Measurements from ENCODE around the gene PGM1. TPM values are rescaled to one million over a fixed set of nuclear protein-coding genes. Genes with fewer than 3 reads are reported as not detected.

The PGM1 gene
- total RNA-seq, 1 donor, result 12.8 TPM

- H3K4me3 ChIP-seq (ENCODE audit: low read length), result no peak overlapping the region
- no peaks in the 10 kb centered on the region for H3K27me3 ChIP-seq (ENCODE audit: insufficient read depth, low read length)
- H3K9me3 ChIP-seq (ENCODE audit: low read depth, low read length), result no peaks in the 10 kb centered on the region
- H3K4me1 ChIP-seq (ENCODE audit: insufficient read depth, low read length), result peaks cover 6% of the 10 kb centered on the region
Observed at GRCh38 chr1:63662056-63662836, 69.0 kb downstream of the PGM1 start.

DNA sequence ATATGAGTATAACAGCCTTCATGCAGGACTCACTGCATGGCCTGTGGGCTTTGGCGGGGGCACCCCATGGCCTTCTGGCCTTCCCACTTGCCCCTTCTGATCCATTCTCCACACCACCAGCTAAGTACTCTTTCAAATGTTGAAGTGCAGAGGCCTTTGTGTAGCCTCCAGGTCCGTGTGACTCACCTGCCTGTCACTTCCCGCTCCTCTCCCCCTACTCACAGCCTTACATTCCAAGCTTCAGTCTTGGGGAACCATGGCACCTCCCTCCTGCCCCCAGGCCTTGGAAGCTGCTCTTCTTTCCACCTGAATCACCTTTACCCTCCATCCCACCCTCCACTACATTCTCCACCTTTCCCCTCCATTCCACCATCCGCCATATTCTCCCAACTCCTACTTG lies 69.6 kb downstream of the PGM1 start:
- Histone ChIP-seq H3K4me1 (ENCODE audit: insufficient read depth, low read length) (peaks cover 6% of the 10 kb centered on the region), H3K4me3 (ENCODE audit: low read length) (no peak overlapping the region), H3K27me3 (ENCODE audit: insufficient read depth, low read length) (no peaks in the 10 kb centered on the region), H3K9me3 (ENCODE audit: low read depth, low read length) (no peaks in the 10 kb centered on the region)

DNA sequence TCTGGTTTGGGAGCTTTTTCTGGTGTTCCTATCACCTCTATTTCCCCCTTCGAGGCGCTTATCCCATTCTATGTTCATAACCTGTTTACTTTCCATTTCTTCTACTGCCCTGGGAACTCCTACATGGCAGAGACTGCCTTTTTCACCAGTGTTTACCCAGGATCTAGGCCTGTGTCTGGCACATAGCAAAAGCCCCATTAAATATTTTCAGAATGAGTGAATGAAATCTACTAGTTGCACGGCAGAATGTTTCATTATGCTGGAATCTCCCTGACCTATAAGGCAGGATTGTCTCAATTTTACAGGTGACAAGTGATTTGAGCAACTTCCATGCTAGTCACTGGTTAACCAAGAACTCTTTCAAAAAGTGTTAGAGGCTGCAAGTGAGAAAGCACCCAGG lies 70.1 kb downstream of the PGM1 start:
- Histone ChIP-seq H3K9me3 (ENCODE audit: low read depth, low read length) (no peaks in the 10 kb centered on the region), H3K4me1 (ENCODE audit: insufficient read depth, low read length) (peaks cover 6% of the 10 kb centered on the region), H3K27me3 (ENCODE audit: insufficient read depth, low read length) (no peaks in the 10 kb centered on the region), H3K4me3 (ENCODE audit: low read length) (no peak overlapping the region)

- Histone ChIP-seq H3K27me3 (ENCODE audit: insufficient read depth, low read length) (no peaks in the 10 kb centered on the region), H3K9me3 (ENCODE audit: low read depth, low read length) (no peaks in the 10 kb centered on the region), H3K4me3 (ENCODE audit: low read length) (no peak overlapping the region), H3K4me1 (ENCODE audit: insufficient read depth, low read length) (peaks cover 6% of the 10 kb centered on the region)
Observed at GRCh38 chr1:63663873-63664272, 70.7 kb downstream of the PGM1 start.

GRCh38 chr1:63664742-63665141 lies 71.5 kb downstream of the PGM1 start:
- Histone ChIP-seq H3K4me3 (ENCODE audit: low read length) (no peak overlapping the region), H3K9me3 (ENCODE audit: low read depth, low read length) (no peaks in the 10 kb centered on the region), H3K4me1 (ENCODE audit: insufficient read depth, low read length) (peaks cover under 1% of the 10 kb centered on the region), H3K27me3 (ENCODE audit: insufficient read depth, low read length) (no peaks in the 10 kb centered on the region)

- no peaks in the 10 kb centered on the region for H3K4me1 ChIP-seq (ENCODE audit: insufficient read depth, low read length)
- H3K4me3 ChIP-seq (ENCODE audit: low read length), result no peak overlapping the region
- no peaks in the 10 kb centered on the region for H3K9me3 ChIP-seq (ENCODE audit: low read depth, low read length)
- H3K27me3 ChIP-seq (ENCODE audit: insufficient read depth, low read length), result no peaks in the 10 kb centered on the region
Observed at GRCh38 chr1:63665410-63665809, 72.2 kb downstream of the PGM1 start.

DNA sequence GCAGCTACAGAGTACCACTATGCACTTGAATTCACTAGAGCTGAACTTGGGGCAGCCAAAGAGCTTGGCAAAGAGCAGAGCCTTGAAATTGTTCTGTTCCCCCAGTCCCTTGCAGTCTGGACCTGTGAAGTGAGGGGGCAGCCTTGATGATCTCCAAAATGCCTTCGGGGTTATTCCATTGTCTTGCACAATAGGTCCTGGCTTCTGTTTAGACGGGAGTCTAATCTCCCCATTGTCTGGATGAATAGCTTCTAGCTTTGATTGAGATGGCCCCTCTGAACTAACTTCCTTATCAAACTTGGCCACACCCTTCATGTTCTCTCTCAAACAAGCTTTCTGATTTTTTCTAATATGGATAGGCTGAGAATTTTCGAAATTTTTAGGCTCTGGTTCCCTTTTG lies 72.6 kb downstream of the PGM1 start:
- Histone ChIP-seq H3K4me3 (ENCODE audit: low read length) (no peak overlapping the region), H3K27me3 (ENCODE audit: insufficient read depth, low read length) (no peaks in the 10 kb centered on the region), H3K9me3 (ENCODE audit: low read depth, low read length) (no peaks in the 10 kb centered on the region), H3K4me1 (ENCODE audit: insufficient read depth, low read length) (no peaks in the 10 kb centered on the region)

- H3K9me3 ChIP-seq (ENCODE audit: low read depth, low read length), result no peaks in the 10 kb centered on the region
- no peak overlapping the region for H3K4me3 ChIP-seq (ENCODE audit: low read length)
- no peaks in the 10 kb centered on the region for H3K27me3 ChIP-seq (ENCODE audit: insufficient read depth, low read length)
- H3K4me1 ChIP-seq (ENCODE audit: insufficient read depth, low read length), result no peaks in the 10 kb centered on the region
Observed at GRCh38 chr1:63668298-63668697, 75.1 kb downstream of the PGM1 start.

DNA sequence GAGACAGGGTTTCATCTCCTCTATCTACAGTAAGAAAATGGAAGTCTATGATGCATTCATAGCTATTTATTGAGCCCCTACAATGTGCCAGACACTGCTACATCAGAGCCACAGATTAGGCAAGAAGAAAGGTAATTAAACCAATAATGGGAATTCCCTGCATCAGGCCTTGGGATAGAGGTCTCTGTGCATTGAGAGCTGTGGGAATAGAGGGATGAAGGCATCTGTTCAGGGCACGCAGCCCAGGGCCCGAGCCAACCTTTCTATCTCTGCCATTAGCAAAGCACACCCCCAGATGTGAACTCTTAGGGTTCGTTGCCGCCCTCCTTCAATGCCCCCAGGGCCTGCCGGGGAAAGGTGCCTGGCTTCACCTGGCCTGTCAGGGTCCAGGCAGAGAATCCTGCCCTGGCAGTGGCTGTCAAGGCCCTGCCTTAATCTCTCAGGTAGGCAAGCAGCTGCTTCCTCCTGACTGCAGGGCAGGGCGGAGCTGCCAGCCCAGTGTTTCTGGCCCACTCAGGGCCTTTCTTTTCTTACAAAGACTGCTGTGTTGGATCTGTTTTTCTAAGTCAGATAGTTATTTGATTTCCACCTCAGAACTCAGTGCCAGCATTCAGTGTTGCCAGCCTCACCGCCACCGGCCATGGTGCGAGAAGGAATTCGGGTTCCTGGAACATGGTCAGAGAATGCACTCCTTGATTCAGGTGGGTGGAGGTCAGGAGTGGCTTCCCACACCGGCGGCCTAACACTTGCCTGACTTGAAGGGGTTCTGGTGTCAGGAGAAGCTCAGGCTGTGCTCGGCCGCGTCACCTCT lies 76.1 kb downstream of the PGM1 start:
- Histone ChIP-seq H3K9me3 (ENCODE audit: low read depth, low read length) (no peaks in the 10 kb centered on the region), H3K4me3 (ENCODE audit: low read length) (no peak overlapping the region), H3K27me3 (ENCODE audit: insufficient read depth, low read length) (no peaks in the 10 kb centered on the region), H3K4me1 (ENCODE audit: insufficient read depth, low read length) (no peaks in the 10 kb centered on the region)

DNA sequence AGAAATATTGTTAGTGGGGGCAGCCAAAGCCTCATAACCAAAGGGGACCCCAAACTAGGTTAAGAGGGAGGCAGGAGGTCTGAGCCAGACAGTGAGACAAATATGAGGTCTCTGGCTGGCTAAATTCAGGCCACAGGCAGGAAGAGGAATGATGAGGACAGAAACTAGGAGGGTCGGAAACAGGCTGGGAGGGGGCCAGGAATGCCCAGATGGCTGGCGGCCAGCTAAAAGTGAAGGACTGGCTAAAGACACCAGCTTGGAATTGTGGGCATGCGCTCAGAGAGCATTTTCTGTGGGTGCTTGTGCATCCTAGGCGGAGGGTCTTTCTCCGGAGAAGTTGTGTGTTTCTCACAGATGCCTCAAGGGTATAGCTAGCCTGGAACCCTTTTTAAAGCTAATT lies 77.0 kb downstream of the PGM1 start:
- H3K4me1 ChIP-seq (ENCODE audit: insufficient read depth, low read length), result no peaks in the 10 kb centered on the region
- H3K27me3 ChIP-seq (ENCODE audit: insufficient read depth, low read length), result no peaks in the 10 kb centered on the region
- no peak overlapping the region for H3K4me3 ChIP-seq (ENCODE audit: low read length)
- no peaks in the 10 kb centered on the region for H3K9me3 ChIP-seq (ENCODE audit: low read depth, low read length)

DNA sequence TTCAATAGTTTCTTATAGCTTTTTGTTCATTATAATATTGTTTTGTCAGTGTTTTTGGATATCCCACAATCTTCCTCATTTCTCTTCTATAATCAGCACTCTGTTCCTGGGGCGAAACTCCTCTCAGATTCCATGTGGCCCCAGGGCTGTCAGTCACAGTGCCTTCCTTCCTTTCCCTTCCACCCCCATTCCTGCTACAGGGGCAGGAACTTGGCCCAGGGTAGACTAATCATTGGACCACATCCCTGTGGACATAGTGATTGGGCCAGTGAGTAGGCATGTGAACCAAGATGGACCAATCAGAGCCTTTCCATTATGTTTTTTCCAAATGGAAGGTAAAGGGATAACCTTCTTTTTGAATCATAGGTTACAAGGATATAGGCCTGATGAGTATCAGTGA lies 78.3 kb downstream of the PGM1 start:
- no peaks in the 10 kb centered on the region for H3K4me1 ChIP-seq (ENCODE audit: insufficient read depth, low read length)
- no peak overlapping the region for H3K4me3 ChIP-seq (ENCODE audit: low read length)
- no peaks in the 10 kb centered on the region for H3K9me3 ChIP-seq (ENCODE audit: low read depth, low read length)
- H3K27me3 ChIP-seq (ENCODE audit: insufficient read depth, low read length), result no peaks in the 10 kb centered on the region

DNA sequence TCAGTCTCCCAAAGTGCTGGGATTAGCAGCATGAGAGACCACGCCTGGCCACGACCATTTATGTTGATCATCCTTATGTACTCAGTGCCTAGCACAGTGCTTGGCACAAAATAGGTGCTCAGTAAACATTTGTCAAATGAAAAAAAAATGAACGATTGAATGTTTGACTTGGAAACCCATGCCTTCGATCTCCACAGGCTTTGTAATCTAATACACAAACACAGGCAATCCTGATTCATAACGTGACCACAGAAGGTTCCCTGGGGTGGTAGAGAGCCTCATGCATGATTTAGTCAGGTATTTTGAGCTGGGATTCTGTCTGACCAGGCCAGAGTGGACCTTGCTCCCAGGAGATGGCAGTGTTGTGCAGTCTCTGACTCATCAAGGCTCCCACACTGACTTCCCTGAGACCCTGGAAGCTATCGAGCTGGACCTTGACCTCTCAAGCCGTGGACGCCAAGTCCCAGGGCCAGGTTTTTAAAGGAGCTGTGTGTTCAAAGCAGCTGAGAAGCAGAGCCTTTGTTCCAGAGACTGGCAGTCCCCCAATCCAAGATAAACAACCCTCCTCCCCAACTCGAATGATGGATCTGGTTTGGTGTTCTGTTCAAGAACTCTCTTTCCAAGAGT lies 81.1 kb downstream of the PGM1 start:
- Histone ChIP-seq H3K27me3 (ENCODE audit: insufficient read depth, low read length) (no peaks in the 10 kb centered on the region), H3K4me1 (ENCODE audit: insufficient read depth, low read length) (no peaks in the 10 kb centered on the region), H3K9me3 (ENCODE audit: low read depth, low read length) (no peaks in the 10 kb centered on the region), H3K4me3 (ENCODE audit: low read length) (no peak overlapping the region)

- Histone ChIP-seq H3K4me3 (ENCODE audit: low read length) (no peak overlapping the region), H3K9me3 (ENCODE audit: low read depth, low read length) (no peaks in the 10 kb centered on the region)
Observed at GRCh38 chr1:63674865-63675419, 81.7 kb downstream of the PGM1 start.

DNA sequence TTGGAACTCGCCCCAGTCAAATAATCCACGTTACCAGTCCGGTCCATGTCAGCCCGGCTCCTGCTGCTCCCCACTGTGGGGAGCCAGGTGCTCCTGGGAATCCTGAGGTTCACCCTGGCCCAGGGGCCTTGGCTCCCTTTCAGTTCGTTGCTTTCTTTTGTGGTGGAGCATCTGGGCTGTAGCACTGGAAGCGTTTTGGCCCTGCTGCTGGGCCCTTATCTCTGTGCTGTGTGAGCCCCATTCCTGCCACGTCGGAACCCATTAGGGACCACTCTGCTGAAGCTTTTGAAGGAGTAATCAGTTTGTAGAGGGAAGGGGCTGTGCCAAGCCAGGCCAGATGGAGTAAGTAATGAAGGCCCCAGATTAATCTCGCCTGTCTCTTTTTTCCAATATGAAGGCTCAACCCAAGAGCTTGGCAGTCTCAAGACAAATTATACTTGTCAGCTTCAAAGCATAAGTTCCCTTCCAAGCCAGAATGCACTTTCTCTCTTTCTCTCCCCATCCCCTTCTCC lies 82.3 kb downstream of the PGM1 start:
- H3K27me3 ChIP-seq (ENCODE audit: insufficient read depth, low read length), result no peaks in the 10 kb centered on the region
- H3K9me3 ChIP-seq (ENCODE audit: low read depth, low read length), result no peaks in the 10 kb centered on the region
- H3K4me1 ChIP-seq (ENCODE audit: insufficient read depth, low read length), result no peaks in the 10 kb centered on the region
- no peak overlapping the region for H3K4me3 ChIP-seq (ENCODE audit: low read length)

More at GRCh38 chr1:63674865-63675419, 81.7 kb downstream of the PGM1 start:
- Histone ChIP-seq H3K4me1 (ENCODE audit: insufficient read depth, low read length) (no peaks in the 10 kb centered on the region), H3K27me3 (ENCODE audit: insufficient read depth, low read length) (no peaks in the 10 kb centered on the region)

- Histone ChIP-seq H3K27me3 (ENCODE audit: insufficient read depth, low read length) (no peaks in the 10 kb centered on the region), H3K9me3 (ENCODE audit: low read depth, low read length) (no peaks in the 10 kb centered on the region), H3K4me1 (ENCODE audit: insufficient read depth, low read length) (no peaks in the 10 kb centered on the region), H3K4me3 (ENCODE audit: low read length) (no peak overlapping the region)
Observed at GRCh38 chr1:63677497-63677896, 84.3 kb downstream of the PGM1 start.

All from mononuclear cell (primary cell).